Measurements from ENCODE around the gene ALAD. TPM values are rescaled to one million over a fixed set of nuclear protein-coding genes. Genes with fewer than 3 reads are reported as not detected.

The ALAD gene
- 19.5 and 26.6 TPM in 2 replicates for total RNA-seq

GRCh38 chr9:113401027-113401792, at the start of gene ALAD:
Gene ALAD, minus strand, starts transcription at chr9:113401284. Its CDS starts 7,725 bp downstream, at chr9:113393559.

GRCh38 chr9:113410207-113410864, 9.3 kb upstream of the ALAD start, which contains the start of the genes C9orf43 and POLE3:
Gene C9orf43, plus strand, starts transcription at chr9:113410747. Its CDS starts 2,747 bp downstream, at chr9:113413494.
Gene POLE3, minus strand, starts transcription at chr9:113410675. Its CDS starts 382 bp downstream, at chr9:113410293.

GRCh38 chr9:113376634-113377567, 24.2 kb downstream of the ALAD start, which contains the start of gene HDHD3:
Gene HDHD3, minus strand, starts transcription at chr9:113376986. Its CDS starts 2,632 bp downstream, at chr9:113374354.

DNA sequence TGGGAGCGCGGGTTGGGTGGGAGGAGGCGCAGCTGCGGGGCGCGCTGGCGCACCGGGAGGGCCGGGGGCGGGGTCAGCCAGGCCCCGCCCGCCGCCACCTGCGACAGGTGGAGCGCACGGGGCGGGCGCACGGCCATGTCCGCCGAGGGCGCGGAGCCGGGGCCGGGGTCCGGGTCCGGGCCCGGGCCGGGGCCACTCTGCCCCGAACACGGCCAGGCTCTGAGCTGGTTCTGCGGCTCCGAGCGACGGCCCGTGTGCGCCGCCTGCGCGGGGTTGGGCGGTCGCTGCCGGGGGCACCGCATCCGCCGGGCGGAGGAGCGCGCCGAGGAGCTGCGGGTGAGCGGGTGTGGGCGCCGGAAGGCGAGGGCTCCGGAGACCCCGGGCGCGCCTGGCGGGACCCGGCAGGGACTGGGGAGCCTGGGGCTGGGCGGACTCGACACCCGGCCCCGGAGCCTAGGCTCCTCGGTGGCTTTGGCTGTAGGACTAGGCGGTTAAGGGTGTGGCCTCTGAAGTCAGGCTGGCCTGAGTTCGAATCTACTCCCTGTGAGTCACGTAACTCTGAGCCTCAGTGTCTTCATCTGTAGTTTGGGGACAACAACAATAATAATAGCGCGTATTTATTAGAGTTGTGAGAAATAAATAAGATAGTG, 51.5 kb downstream of the ALAD start, which contains the start of gene BSPRY:
TSS of gene BSPRY (plus strand) at position 97 of the 650 bp plus-strand sequence. CDS start at position 136, 39 bp downstream.

DNA sequence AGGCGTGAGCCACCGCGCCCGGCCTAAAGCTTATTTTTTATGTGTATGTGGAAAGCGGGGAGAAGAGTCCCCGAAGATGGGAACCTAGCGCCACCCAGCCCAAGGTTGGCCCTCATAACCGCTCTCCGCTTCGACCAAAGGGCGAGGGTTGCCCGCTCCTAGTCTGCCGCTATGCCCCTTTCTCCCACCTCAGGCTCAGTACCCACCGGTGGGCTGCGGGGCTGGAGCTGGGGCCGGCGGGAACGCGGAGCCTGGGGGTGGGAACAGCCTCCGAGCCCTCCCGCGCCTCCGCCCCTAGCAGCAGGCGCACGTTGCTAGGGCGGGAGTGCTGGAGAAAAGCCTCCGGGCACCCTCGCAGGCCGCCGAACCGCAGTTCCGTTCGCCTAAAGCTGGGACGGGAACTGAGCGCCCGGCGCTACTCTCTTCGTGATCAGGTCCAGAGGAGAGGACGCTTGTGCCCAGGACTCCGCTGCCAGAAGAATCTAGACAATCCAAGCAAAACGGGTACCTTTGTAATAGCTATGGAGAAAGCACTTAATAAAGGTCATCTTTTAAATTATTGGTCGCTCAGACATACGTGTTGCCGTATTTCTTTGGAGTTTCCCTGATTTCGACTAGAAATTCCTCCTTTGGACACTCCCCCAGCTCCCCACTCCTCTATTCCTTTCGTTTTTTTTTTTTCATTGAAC, 60.9 kb downstream of the ALAD start, which contains the start of gene WDR31:
TSS of gene WDR31 (minus strand) at position 265 of the 689 bp plus-strand sequence. CDS start 8,253 bp downstream, outside the sequence.

Other genes with a start within 250 kb of the ALAD start
- gene FKBP15, start 180.0 kb downstream of the ALAD start, total RNA-seq: 14.1 and 14.6 TPM in 2 replicates
- gene SLC31A1, start 179.7 kb downstream of the ALAD start, total RNA-seq: 22.4 and 33.5 TPM in 2 replicates
- gene CDC26, start 125.7 kb downstream of the ALAD start, total RNA-seq: 33.2 and 33.4 TPM in 2 replicates
- gene PRPF4, start 125.6 kb downstream of the ALAD start, total RNA-seq: 22.4 and 27.8 TPM in 2 replicates
- not detected in 2 replicates for gene RNF183, start 97.9 kb downstream of the ALAD start, total RNA-seq
- gene WDR31, start 61.0 kb downstream of the ALAD start, total RNA-seq: 0.49 and 0.90 TPM in 2 replicates
- not detected in 2 replicates for gene BSPRY, start 51.7 kb downstream of the ALAD start, total RNA-seq
- gene HDHD3, start 24.3 kb downstream of the ALAD start, total RNA-seq: 7.0 and 8.4 TPM in 2 replicates
- gene POLE3, start 9.4 kb upstream of the ALAD start, total RNA-seq: 32.1 and 35.3 TPM in 2 replicates
- gene C9orf43, start 9.5 kb upstream of the ALAD start, total RNA-seq: 0.16 TPM in 1 of 2 replicates, not detected in the other
- 36.5 and 62.0 TPM in 2 replicates for gene RGS3, start 62.4 kb upstream of the ALAD start, total RNA-seq